ENCODE results near the gene ATRIP. TPM values are rescaled to one million over a fixed set of nuclear protein-coding genes. Genes with fewer than 3 reads are reported as not detected.
"Not testable (repeated sequence)": the region's sequence is repeated elsewhere in the genome, so short reads cannot be mapped to it uniquely, and the experiment has no call there.

ATRIP gene
- total RNA-seq, 1 donor from 2014 or later, result 8.3 TPM

DNA sequence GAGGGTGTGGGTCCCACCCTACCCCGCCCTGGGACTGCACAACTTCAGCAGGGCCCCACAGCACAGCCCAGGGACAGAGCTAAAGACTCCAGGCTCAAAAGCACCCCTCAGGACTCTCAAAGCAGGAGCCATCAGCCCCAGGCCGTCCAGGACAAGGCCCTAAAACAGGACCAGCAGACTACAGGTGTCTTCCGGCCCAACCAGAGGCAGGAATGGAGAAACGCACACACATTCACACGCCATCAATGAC is 26.1 kb downstream of the ATRIP start:
- Histone ChIP-seq H3K4me3 (peak overlapping the region; percentile 58), H3K27ac (peak overlapping the region; percentile 75), H3K9ac (peak overlapping the region; percentile 56), H3F3A (ENCODE audit: low read depth) (peaks cover 29% of the 10 kb centered on the region), H3K36me3 (no peaks in the 10 kb centered on the region), H3K4me1 (peaks cover 29% of the 10 kb centered on the region), H2AFZ (replicated peaks) (peak overlapping the region; percentile 92), H3K4me2 (peak overlapping the region; percentile 79), H3K9me3 (ENCODE audit: low read depth) (no peaks in the 10 kb centered on the region), H4K20me1 (ENCODE audit: low read depth) (no peaks in the 10 kb centered on the region), H3K79me2 (ENCODE audit: low read depth) (peaks cover 30% of the 10 kb centered on the region), H3K27me3 (no peaks in the 10 kb centered on the region)
- peaks cover 37% of the 10 kb centered on the region for H3K4me1 Mint-ChIP-seq
- H3K27ac Mint-ChIP-seq, result peak overlapping the region; percentile 99
- H3K4me3 Mint-ChIP-seq, result peak overlapping the region; percentile 94
- DNase-seq (ENCODE audit: low spot score), result no peak
- peaks cover 15% of the 10 kb centered on the region for H3K36me3 Mint-ChIP-seq
- TF ChIP-seq, protein P1, sequence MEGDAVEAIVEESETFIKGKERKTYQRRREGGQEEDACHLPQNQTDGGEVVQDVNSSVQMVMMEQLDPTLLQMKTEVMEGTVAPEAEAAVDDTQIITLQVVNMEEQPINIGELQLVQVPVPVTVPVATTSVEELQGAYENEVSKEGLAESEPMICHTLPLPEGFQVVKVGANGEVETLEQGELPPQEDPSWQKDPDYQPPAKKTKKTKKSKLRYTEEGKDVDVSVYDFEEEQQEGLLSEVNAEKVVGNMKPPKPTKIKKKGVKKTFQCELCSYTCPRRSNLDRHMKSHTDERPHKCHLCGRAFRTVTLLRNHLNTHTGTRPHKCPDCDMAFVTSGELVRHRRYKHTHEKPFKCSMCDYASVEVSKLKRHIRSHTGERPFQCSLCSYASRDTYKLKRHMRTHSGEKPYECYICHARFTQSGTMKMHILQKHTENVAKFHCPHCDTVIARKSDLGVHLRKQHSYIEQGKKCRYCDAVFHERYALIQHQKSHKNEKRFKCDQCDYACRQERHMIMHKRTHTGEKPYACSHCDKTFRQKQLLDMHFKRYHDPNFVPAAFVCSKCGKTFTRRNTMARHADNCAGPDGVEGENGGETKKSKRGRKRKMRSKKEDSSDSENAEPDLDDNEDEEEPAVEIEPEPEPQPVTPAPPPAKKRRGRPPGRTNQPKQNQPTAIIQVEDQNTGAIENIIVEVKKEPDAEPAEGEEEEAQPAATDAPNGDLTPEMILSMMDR (IDR thresholded peaks at IDR 0.05), result no peak
- TF ChIP-seq EZH2 (IDR thresholded peaks at IDR 0.05) (no peak), EZH2phosphoT487 (IDR thresholded peaks at IDR 0.05) (no peak)
- H3K9me3 Mint-ChIP-seq, result no peaks in the 10 kb centered on the region
- H3K27me3 Mint-ChIP-seq (ENCODE audit: insufficient read depth, low read depth), result no peaks in the 10 kb centered on the region

DNA sequence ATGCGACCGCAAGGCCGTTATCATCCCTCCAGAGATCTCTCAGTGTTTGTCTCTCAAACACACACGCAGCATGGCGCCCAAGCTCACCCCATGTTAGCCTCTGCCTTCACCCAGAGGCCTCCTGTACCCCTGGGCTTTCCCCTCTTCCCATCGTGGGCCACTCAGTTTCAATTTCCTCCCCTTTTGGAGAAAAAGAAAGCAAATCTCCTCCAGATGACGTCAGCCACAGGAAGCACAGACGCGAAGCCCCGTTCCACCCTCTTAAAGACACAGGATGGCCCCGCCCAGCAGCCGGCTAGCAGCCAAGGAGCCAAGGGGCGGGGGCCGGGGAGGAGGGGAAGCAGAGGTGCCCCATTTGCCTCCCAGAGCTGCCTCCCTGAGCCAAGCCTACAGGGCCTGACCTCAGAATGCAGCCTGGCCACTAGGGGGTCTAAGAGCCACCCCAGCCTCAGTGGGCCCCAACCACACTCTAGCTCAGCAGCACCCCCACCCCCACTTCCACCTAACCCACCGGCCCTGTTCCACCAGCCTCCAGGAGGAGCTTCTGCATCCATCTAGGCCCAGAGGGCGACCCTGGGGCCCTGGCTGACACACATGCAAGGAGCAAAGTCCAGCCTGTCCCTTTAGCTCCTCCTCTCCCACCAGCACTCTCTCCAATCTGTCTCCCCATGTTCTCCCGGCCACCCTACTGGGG is 26.5 kb downstream of the ATRIP start:
- Histone ChIP-seq H3F3A (ENCODE audit: low read depth) (peaks cover 29% of the 10 kb centered on the region), H3K9me3 (ENCODE audit: low read depth) (no peaks in the 10 kb centered on the region), H3K4me2 (peak overlapping the region; percentile 79), H3K9ac (peak overlapping the region; percentile 56), H3K79me2 (ENCODE audit: low read depth) (peaks cover 30% of the 10 kb centered on the region), H3K27ac (peak overlapping the region; percentile 75), H4K20me1 (ENCODE audit: low read depth) (no peaks in the 10 kb centered on the region), H3K4me3 (peak overlapping the region; percentile 58), H2AFZ (replicated peaks) (peak overlapping the region; percentile 92), H3K4me1 (peaks cover 29% of the 10 kb centered on the region), H3K36me3 (no peaks in the 10 kb centered on the region), H3K27me3 (no peaks in the 10 kb centered on the region)
- TF ChIP-seq, protein P1 (IDR thresholded peaks at IDR 0.05), result peak; percentile 52
- TF ChIP-seq EZH2phosphoT487 (IDR thresholded peaks at IDR 0.05), result no peak
- no peak for TF ChIP-seq EZH2 (IDR thresholded peaks at IDR 0.05)
- Mint-ChIP-seq H3K36me3 (peaks cover 10% of the 10 kb centered on the region), H3K9me3 (no peaks in the 10 kb centered on the region), H3K4me3 (peak overlapping the region; percentile 94), H3K4me1 (peaks cover 35% of the 10 kb centered on the region), H3K27ac (peak overlapping the region; percentile 99), H3K27me3 (ENCODE audit: insufficient read depth, low read depth) (no peaks in the 10 kb centered on the region)
- peak; percentile 97 for DNase-seq (ENCODE audit: low spot score)

DNA sequence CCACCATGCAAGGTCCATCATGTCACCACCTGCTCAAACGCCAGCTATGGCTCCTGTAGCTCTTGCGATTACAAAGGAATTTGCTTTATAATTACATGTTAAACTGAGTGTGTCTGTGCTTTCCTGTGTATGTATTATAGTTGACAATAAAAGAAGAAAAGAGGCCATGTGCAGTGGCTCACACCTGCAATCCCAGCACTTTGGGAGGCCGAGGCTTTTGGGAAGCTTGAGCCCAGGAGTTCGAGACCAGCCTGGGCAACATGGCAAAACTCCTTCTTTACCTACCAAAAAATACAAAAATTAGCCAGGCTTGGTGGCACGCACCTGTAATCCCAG is 27.0 kb downstream of the ATRIP start:
- peak overlapping the region; percentile 94 for H3K4me3 Mint-ChIP-seq
- no peak for DNase-seq (ENCODE audit: low spot score)
- peaks cover 29% of the 10 kb centered on the region for H3K4me1 ChIP-seq
- peak overlapping the region; percentile 79 for H3K4me2 ChIP-seq
- no peaks in the 10 kb centered on the region for H3K9me3 ChIP-seq (ENCODE audit: low read depth)
- peaks cover 9% of the 10 kb centered on the region for H3K36me3 Mint-ChIP-seq
- TF ChIP-seq EZH2 (IDR thresholded peaks at IDR 0.05), result no peak
- TF ChIP-seq, protein P1 (IDR thresholded peaks at IDR 0.05), result no peak
- no peak for TF ChIP-seq EZH2phosphoT487 (IDR thresholded peaks at IDR 0.05)
- no peak overlapping the region for H3K9ac ChIP-seq
- no peaks in the 10 kb centered on the region for H3K27me3 Mint-ChIP-seq (ENCODE audit: insufficient read depth, low read depth)
- peak overlapping the region; percentile 60 for H3K27ac ChIP-seq
- H3K4me3 ChIP-seq, result peak overlapping the region; percentile 58
- H3F3A ChIP-seq (ENCODE audit: low read depth), result peaks cover 29% of the 10 kb centered on the region
- H3K27ac Mint-ChIP-seq, result peak overlapping the region; percentile 99
- no peaks in the 10 kb centered on the region for H3K36me3 ChIP-seq
- H3K9me3 Mint-ChIP-seq, result no peaks in the 10 kb centered on the region
- peak overlapping the region; percentile 92 for H2AFZ ChIP-seq (replicated peaks)
- H3K27me3 ChIP-seq, result no peaks in the 10 kb centered on the region
- peaks cover 30% of the 10 kb centered on the region for H3K79me2 ChIP-seq (ENCODE audit: low read depth)
- peaks cover 35% of the 10 kb centered on the region for H3K4me1 Mint-ChIP-seq
- H4K20me1 ChIP-seq (ENCODE audit: low read depth), result no peaks in the 10 kb centered on the region

DNA sequence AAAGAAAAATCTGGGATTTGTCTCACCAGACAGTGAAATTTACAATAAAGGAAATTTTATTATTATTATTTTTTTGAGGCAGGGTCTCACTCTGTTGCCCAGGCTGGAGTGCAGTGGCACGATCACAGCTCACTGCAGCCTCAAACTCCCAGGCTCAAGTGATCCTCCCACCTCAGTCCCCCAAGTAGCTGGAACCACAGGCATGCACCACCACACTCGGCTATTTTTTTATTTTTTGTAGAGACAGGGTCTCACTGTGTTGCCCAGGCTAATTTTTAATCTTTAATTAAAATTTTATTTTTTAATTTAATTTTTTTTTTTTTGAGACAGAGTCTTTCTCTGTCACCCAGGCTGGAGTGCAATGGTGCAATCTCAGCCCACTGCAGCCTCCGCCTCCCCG is 27.5 kb downstream of the ATRIP start:
- not testable (repeated sequence) for H3K4me2 ChIP-seq; H3K27me3 ChIP-seq; H3K9ac ChIP-seq; H3K36me3 Mint-ChIP-seq; H3K9me3 Mint-ChIP-seq; H4K20me1 ChIP-seq (ENCODE audit: low read depth); H3K27ac Mint-ChIP-seq; H3K9me3 ChIP-seq (ENCODE audit: low read depth); DNase-seq (ENCODE audit: low spot score); H2AFZ ChIP-seq (replicated peaks); H3K4me3 ChIP-seq; H3K36me3 ChIP-seq; H3K27me3 Mint-ChIP-seq (ENCODE audit: insufficient read depth, low read depth); H3K4me3 Mint-ChIP-seq
- H3K27ac ChIP-seq, result peak overlapping the region; percentile 60
- peaks cover 33% of the 10 kb centered on the region for H3K4me1 Mint-ChIP-seq
- peaks cover 30% of the 10 kb centered on the region for H3K79me2 ChIP-seq (ENCODE audit: low read depth)
- peaks cover 29% of the 10 kb centered on the region for H3K4me1 ChIP-seq
- peaks cover 29% of the 10 kb centered on the region for H3F3A ChIP-seq (ENCODE audit: low read depth)
